T-helper 17 cell (primary cell): ENCODE data around the gene CCNT2. TPM values are rescaled to one million over a fixed set of nuclear protein-coding genes. Genes with fewer than 3 reads are reported as not detected.
"Not testable (repeated sequence)": the region's sequence is repeated elsewhere in the genome, so short reads cannot be mapped to it uniquely, and the experiment has no call there.

Experiments
- ATAC-seq: fragments of 150-1000 bp; cut with Tn5 transposase; 2 replicates; pipeline ENCODE4 v1.10.0; 2021; ENCODE audit warnings: mild to moderate bottlenecking, moderate library complexity
- DNase-seq, 3 donors: peaks; one replicate each; pipeline versions ENCODE4 v3.0.0 to v3.0.0-alpha.2; 2020 to 2021
- H3K9me3 ChIP-seq: one replicate; pipeline ENCODE4 v1.7.0; 2013; ENCODE audit warnings: low read length, mild to moderate bottlenecking; ENCODE audit not compliant: control insufficient read depth, poor library complexity, severe bottlenecking
- H3K27ac Mint-ChIP-seq: one replicate; pipeline ENCODE4 v1.8.0; 2022; ENCODE audit warnings: mild to moderate bottlenecking, moderate library complexity, mixed read lengths
- H3K27me3 Mint-ChIP-seq: one replicate; pipeline ENCODE4 v1.8.0; 2022; ENCODE audit warnings: mixed read lengths
- H3K36me3 Mint-ChIP-seq: one replicate; pipeline ENCODE4 v1.8.0; 2022; ENCODE audit warnings: low read depth, mixed read lengths
- H3K4me1 Mint-ChIP-seq: one replicate; pipeline ENCODE4 v1.8.0; 2022; ENCODE audit warnings: mild to moderate bottlenecking, mixed read lengths
- H3K4me3 Mint-ChIP-seq: one replicate; pipeline ENCODE4 v1.8.0; 2022; ENCODE audit warnings: mild to moderate bottlenecking, moderate library complexity, mixed read lengths
- total RNA-seq, 4 donors: library from RNA in 2 of 4; stranded (reverse) in 2 of 4; gene quantifications; one replicate each; pipeline ENCODE4 v1.2.3 and lab custom pipeline; 2022 to 2026

CCNT2 gene
- total RNA-seq, 2 donors from 2014 or later, result 56.9 to 80.5 TPM

DNA sequence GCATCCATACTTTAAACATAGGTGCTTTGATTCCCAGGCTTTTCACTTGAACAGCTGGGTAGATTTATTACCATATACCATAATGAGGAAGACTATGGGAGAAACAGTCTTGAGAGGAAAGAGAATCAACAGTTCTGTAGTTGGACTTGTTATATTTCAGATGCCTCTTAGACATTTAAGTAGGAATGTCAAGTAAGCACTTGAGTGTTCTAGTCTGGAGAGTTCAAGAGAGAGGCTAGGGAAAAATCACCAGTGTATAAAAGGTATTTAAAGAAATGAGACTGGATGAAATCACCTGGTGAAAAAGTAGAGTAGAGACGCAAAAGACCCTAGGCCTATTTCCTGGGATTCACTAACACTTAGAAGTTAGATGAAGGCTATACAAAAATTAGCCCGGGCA lies 13.5 kb upstream of the CCNT2 start:
- no peak for DNase-seq
- no peaks in the 10 kb centered on the region for H3K4me1 Mint-ChIP-seq
- no peak overlapping the region for H3K27ac Mint-ChIP-seq
- H3K4me3 Mint-ChIP-seq, result no peak overlapping the region
- peaks cover 37% of the 10 kb centered on the region for H3K27me3 Mint-ChIP-seq
- ATAC-seq, result no peak
- peaks cover 5% of the 10 kb centered on the region for H3K36me3 Mint-ChIP-seq
- H3K9me3 ChIP-seq, result no peaks in the 10 kb centered on the region

DNA sequence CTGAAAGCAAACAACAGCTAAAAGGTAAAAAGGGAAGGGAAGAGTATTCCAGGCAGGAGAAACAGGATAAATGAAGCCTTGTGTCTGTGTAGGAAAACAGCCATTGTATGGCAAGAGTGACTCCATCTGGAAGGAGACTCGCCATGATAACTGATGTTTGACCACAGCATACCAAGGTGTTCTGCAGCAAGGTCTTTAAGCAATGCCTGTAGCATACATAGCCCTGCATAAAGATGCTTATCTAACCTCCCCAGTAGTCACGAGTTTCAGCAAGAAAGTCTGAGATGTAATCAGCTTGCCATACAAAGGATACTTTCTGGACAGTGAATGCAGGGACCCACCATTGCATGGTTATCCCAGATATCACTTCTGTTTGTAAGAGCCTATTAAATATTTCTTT lies 11.9 kb upstream of the CCNT2 start:
- no peaks in the 10 kb centered on the region for H3K4me1 Mint-ChIP-seq
- DNase-seq, result no peak
- no peak for ATAC-seq
- no peaks in the 10 kb centered on the region for H3K9me3 ChIP-seq
- peaks cover 5% of the 10 kb centered on the region for H3K36me3 Mint-ChIP-seq
- H3K27ac Mint-ChIP-seq, result no peak overlapping the region
- no peak overlapping the region for H3K4me3 Mint-ChIP-seq
- peaks cover 33% of the 10 kb centered on the region for H3K27me3 Mint-ChIP-seq

DNA sequence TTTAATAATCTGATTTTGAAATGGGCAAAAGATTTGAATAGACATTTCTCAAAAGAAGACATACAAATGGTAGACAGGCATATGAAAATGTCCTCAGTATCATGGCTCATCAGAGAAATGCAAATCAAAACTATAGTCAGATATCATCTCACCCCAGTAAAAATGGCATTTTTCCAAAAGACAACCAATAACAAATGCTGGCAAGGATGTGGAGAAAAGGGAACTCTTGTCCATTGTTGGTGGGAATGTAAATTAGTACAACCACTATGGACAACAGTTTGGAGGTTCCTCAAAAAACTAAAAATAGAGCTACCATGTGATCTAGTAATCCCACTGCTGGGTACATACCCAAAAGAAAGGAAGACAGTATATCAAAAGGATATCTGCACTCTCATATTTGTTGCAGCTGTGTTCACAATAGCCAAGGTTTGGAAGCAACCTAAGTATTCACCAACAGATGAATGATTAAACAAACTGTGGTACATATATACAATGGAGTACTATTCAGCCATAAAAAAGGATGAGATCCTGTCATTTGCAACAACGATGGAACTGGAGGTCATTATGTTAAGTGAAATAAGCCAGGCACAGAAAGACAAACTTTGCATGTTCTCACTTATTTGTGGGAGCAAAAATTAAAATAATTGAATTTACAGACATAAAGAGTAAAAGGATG lies 11.0 kb upstream of the CCNT2 start:
- H3K36me3 Mint-ChIP-seq, H3K27ac Mint-ChIP-seq, H3K4me1 Mint-ChIP-seq, H3K4me3 Mint-ChIP-seq, H3K9me3 ChIP-seq, ATAC-seq, DNase-seq: not testable (repeated sequence)
- peaks cover 33% of the 10 kb centered on the region for H3K27me3 Mint-ChIP-seq

DNA sequence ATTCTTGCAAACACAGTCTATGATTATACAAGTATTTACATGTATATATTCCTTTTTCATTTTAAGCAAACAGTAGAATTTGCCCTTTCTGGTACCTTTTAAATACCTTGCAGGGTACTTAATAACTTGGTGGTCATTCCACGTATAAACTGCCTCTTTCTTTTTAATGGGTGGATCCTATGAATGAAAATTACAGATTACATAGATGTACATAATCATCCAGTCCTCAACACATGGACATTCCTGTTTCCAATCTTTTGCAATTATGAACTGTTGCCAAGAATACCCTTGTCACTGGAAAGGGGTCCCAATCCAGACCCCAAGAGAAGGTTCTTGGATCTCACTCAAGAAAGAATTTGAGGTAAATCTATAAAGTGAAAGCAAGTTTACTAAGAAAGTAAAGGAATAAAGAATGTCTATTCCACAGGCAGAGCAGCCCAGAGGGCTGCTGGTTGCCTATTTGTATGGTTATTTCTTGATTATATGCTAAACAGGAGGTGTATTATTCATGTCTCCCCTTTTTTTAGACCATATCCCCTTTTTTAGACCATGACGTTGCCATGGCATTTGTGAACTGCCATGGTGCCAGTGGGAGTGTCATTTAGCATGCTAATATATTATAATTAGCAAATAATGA lies 7.7 kb upstream of the CCNT2 start:
- ATAC-seq (no peak), DNase-seq (no peak)
- Mint-ChIP-seq H3K36me3 (no peaks in the 10 kb centered on the region), H3K4me3 (no peak overlapping the region), H3K4me1 (no peaks in the 10 kb centered on the region), H3K27me3 (peaks cover 8% of the 10 kb centered on the region), H3K27ac (no peak overlapping the region)
- H3K9me3 ChIP-seq, result peaks cover 3% of the 10 kb centered on the region

DNA sequence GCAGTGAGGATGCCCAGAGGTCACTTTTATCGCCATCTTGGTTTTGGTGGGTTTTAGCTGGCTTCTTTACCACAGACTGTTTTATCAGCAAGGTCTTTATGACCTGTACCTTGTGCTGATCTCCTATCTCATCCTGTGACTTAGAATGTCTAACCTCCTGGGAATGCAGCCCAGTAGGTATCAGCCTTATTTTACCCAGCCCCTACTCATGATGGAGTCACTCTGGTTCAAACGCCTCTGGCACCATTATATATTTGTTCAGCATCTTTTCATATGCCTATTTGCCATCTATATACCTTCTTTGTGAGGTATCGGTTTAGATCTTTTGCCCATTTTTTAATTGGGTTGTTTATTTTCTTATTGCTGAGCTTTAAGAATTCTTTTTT lies 7.2 kb upstream of the CCNT2 start:
- Mint-ChIP-seq H3K27ac (no peak overlapping the region), H3K36me3 (no peaks in the 10 kb centered on the region), H3K4me1 (no peaks in the 10 kb centered on the region), H3K4me3 (no peak overlapping the region), H3K27me3 (peaks cover 2% of the 10 kb centered on the region)
- peaks cover 3% of the 10 kb centered on the region for H3K9me3 ChIP-seq
- ATAC-seq, result no peak
- DNase-seq, result no peak

DNA sequence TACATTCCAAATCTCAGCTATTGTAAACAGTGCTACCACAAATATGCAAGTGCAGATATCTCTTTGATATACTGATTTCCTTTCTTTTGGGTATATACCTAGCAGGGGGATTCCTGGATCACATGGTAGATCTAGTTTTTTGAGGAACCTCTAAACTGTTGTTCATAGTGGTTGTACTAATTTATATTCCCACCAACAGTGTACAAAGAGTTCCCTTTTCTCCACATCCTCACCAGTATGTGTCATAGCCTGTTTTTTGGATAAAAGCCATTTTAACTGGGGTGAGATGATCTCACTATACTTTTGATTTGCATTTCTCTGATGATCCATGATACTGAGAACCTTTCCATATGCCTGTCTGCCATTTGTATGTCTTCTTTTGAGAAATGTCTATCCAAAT lies 6.3 kb upstream of the CCNT2 start:
- H3K27me3 Mint-ChIP-seq, result no peaks in the 10 kb centered on the region
- peaks cover 3% of the 10 kb centered on the region for H3K9me3 ChIP-seq
- no peak overlapping the region for H3K27ac Mint-ChIP-seq
- no peaks in the 10 kb centered on the region for H3K36me3 Mint-ChIP-seq
- no peaks in the 10 kb centered on the region for H3K4me1 Mint-ChIP-seq
- DNase-seq (no peak), ATAC-seq (no peak)
- H3K4me3 Mint-ChIP-seq, result no peak overlapping the region

DNA sequence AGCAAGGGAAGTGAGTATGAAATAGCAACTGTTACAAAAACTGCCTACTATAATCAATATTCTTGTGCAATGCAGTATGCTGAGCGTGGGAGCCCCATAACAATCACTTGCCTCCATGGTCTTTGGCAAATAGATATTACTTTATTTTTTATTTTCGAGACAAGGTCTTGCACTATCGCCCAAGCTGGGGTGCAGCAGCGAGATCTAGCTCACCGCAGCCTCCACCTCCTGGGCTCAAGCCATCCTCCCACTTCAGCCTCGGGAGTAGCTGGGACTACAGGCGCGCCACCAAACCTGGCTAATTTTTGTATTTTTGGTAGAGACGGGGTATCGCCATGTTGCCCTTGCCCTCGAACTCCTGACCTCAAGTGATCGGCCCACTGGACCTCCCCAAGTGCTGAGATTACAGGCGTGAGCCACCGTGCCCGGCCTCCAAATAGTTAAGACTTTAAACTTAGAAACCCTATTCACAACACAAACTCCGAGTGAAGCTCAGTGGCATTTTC lies 1.2 kb upstream of the CCNT2 start:
- H3K27me3 Mint-ChIP-seq, result no peaks in the 10 kb centered on the region
- H3K4me3 Mint-ChIP-seq, result peak overlapping the region; percentile 99
- no peak for DNase-seq
- peaks cover 22% of the 10 kb centered on the region for H3K4me1 Mint-ChIP-seq
- no peak for ATAC-seq
- peak overlapping the region; percentile 100 for H3K27ac Mint-ChIP-seq
- peaks cover 9% of the 10 kb centered on the region for H3K36me3 Mint-ChIP-seq
- peaks cover 3% of the 10 kb centered on the region for H3K9me3 ChIP-seq

DNA sequence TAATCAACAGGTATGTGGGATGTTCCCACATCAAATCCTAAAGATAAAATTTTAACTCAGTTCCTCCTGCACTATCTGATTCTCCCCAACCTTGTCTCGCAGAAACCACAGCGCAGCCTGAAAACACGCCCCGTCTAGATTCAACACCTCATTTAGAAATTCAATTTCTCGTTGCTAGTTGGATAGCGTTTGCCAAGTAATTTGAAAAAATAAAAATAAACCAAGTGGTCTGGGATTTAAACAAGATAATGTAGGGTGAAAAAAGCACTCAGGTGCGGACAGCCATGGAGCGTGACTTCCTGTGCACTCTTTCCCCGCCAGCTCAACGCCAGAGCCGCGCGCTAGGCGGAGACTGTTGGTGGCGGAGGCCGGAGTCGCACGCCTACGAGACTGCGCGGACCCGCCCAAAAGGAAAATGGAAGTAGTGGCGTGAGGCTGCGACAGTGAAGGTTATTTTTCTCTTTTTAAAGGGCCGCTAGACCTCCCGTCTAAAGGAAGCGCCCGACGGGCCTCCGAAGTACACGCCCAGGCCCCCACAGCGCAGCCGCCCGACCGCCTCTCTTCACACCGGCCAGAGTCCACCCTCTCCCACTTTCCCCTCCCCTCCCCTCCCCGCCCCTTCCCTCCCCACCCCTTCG lies 615 bp upstream of the CCNT2 start:
- Mint-ChIP-seq H3K4me3 (peak overlapping the region; percentile 99), H3K27me3 (no peaks in the 10 kb centered on the region), H3K36me3 (peaks cover 9% of the 10 kb centered on the region), H3K4me1 (peaks cover 25% of the 10 kb centered on the region), H3K27ac (peak overlapping the region; percentile 100)
- ATAC-seq (peak; percentile 77), DNase-seq (peak; percentile 78 to 82 (median 82))
- H3K9me3 ChIP-seq, result peaks cover 3% of the 10 kb centered on the region

DNA sequence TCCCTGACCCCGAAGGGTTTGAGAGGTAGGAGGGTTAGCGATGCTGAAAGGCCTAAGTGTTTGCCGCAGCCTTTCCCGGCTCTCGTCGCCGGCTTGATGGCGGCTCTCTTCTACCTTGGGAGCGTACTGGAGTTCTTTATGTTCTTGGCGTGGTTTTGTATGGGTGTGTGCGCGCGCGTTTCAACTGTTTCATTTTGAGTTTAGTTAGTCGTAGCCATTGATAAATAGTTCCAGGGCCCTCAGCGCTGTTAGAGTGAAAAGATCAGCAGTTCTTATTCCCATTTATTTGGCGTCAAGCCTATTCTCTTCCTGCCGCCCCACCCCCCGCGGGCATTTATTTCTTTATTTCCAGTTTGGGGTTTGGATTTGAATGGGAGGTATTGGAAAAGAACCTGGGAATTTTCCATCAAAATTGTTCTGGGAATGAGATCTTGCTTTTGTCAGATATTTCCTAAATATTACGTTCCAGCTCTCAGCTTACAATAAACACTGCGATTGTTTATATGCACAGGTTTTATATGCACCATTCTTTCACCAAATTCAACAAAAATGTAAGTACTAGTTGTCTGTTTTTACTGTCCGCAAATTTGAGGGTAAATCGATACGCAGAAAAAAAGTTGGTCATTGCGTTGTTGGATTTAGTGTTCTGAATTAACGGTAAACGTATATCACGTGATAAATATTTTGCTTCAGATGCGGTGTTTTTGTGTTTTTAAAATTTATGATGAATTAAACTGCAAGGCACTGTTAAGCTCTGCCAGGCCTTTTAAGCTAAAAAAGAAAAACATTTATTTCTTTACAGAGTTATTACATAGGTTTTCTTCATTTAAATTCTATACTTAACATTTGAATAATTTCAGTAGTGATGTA lies 954 bp downstream of the CCNT2 start:
- no peaks in the 10 kb centered on the region for H3K9me3 ChIP-seq
- peak overlapping the region; percentile 99 for H3K4me3 Mint-ChIP-seq
- ATAC-seq, result no peak
- peak; percentile 12 to 24 (median 15) for DNase-seq
- peaks cover 9% of the 10 kb centered on the region for H3K36me3 Mint-ChIP-seq
- peak overlapping the region; percentile 100 for H3K27ac Mint-ChIP-seq
- no peaks in the 10 kb centered on the region for H3K27me3 Mint-ChIP-seq
- H3K4me1 Mint-ChIP-seq, result peaks cover 33% of the 10 kb centered on the region

DNA sequence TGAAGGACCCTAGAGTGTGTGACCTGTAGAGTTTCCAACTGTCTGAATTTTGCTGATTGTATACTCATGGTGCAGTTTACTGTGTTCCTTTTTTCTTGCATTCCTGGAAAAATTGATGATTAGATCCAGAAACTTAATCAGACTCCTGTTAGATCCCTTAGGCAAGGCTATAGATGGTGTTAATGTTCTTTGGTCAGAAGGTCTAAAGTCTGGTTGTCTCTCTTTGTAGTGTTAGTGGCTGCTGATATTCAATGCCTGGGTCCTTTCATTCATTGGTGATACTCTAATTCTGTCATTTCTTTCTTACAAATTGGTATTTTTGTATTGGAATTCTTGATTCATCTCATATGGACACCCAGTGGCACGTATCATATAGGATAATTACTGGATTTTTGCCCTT lies 6.3 kb downstream of the CCNT2 start:
- no peaks in the 10 kb centered on the region for H3K9me3 ChIP-seq
- H3K4me3 Mint-ChIP-seq, result no peak overlapping the region
- DNase-seq (no peak), ATAC-seq (no peak)
- peak overlapping the region; percentile 80 for H3K27ac Mint-ChIP-seq
- no peaks in the 10 kb centered on the region for H3K27me3 Mint-ChIP-seq
- peaks cover 4% of the 10 kb centered on the region for H3K36me3 Mint-ChIP-seq
- peaks cover 48% of the 10 kb centered on the region for H3K4me1 Mint-ChIP-seq

DNA sequence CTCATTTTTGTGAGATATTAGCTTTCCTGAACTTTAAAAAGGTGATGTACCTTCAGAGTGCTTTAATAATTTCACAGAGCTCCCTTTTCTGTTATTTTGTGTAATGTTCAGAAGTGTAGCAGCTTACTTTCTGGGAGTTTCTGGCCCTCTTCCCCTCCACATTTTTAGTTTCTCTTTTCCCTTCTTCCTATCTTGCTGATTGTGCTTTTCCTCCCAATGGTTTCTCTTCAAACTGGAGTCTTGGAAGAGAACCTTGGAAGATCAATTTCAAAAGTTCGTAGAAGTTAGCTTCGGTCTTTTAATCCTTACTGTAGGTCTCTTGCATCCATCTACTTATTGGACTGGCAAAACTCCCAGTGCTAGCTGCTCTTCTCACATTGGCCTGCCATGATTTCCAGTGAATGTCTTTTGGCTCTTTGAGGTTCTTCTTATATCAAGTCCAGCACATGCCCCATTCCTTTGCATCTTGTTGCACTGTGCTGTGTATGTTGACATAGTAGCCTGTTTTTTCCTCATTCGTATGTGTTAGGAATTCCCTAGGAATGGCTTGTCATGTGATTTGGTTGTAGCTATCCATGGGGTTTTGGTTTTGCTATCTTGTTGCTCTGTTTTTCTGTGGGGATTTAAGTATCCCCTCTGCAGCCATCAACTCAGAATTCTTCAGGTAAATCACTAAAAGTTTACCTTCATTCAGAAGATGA lies 7.8 kb downstream of the CCNT2 start:
- H3K9me3 ChIP-seq, result no peaks in the 10 kb centered on the region
- peak overlapping the region; percentile 74 for H3K27ac Mint-ChIP-seq
- H3K4me3 Mint-ChIP-seq, result peak overlapping the region; percentile 80
- ATAC-seq, result no peak
- peaks cover 58% of the 10 kb centered on the region for H3K4me1 Mint-ChIP-seq
- no peak for DNase-seq
- no peaks in the 10 kb centered on the region for H3K27me3 Mint-ChIP-seq
- H3K36me3 Mint-ChIP-seq, result peaks cover 4% of the 10 kb centered on the region

DNA sequence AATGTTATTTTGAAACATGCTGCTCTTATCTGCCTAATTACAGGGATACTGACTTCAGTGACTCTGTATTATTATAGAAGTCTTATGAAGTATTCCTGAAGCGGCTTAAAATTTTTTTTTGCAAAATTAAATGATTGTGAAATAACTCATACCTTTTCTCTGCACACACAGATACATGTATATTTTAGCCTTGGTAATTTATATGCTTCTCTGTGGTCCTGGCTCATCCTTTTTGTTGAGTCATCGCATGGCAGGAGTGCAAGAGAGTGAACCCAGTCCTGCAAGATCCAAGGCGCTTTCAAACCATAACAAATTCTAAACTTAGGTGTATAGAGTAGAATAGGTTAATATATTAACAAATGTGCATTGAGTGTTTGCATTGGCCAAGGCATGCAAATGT lies 8.6 kb downstream of the CCNT2 start:
- ATAC-seq (no peak), DNase-seq (no peak)
- H3K27me3 Mint-ChIP-seq, result no peaks in the 10 kb centered on the region
- H3K9me3 ChIP-seq, result no peaks in the 10 kb centered on the region
- H3K4me1 Mint-ChIP-seq, result peaks cover 57% of the 10 kb centered on the region
- no peak overlapping the region for H3K4me3 Mint-ChIP-seq
- H3K36me3 Mint-ChIP-seq, result peaks cover 4% of the 10 kb centered on the region
- H3K27ac Mint-ChIP-seq, result no peak overlapping the region
